Peyer's patch (tissue), 4 donors: ENCODE data around the gene TDO2. TPM values are rescaled to one million over a fixed set of nuclear protein-coding genes. Genes with fewer than 3 reads are reported as not detected.

Experiments used
- DNase-seq, 3 donors: peaks; one replicate each; pipeline ENCODE4 v3.0.0-alpha.2; 2017 to 2019
- H3K27ac ChIP-seq, 4 donors: fragments of 200-600 bp; sonication (generic); one replicate each; pipeline ENCODE4 v1.5.1; 2016 to 2019
- H3K27me3 ChIP-seq, 2 donors: fragments of 200-600 bp; sonication (generic); one replicate each; pipeline ENCODE4 v1.5.1; 2019
- H3K36me3 ChIP-seq, 3 donors: fragments of 200-600 bp; sonication (generic); one replicate each; pipeline ENCODE4 v1.5.1; 2016 to 2019
- H3K4me1 ChIP-seq, 4 donors: fragments of 200-600 bp; sonication (generic); one replicate each; pipeline ENCODE4 v1.5.1; 2016 to 2019
- H3K4me3 ChIP-seq, 4 donors: fragments of 200-600 bp; sonication (generic); 1 replicate in 3 of 4; 2 replicates in 1 of 4; pipeline ENCODE4 v1.5.1; 2016 to 2019; ENCODE audit warnings: mild to moderate bottlenecking in 1 of 4
- H3K9me3 ChIP-seq, 4 donors: fragments of 200-600 bp; sonication (generic); one replicate each; pipeline ENCODE4 v1.5.1; 2016 to 2019; ENCODE audit warnings: mild to moderate bottlenecking in 1 of 4
- CTCF ChIP-seq, 6 experiments: fragments of 450-650 bp in 4 of 6; fragments of 200-600 bp in 2 of 6; sonication (generic) in 1 of 6; IDR thresholded peaks; one replicate each; pipeline ENCODE4 v1.5.1; 2017 to 2019; ENCODE audit warnings: antibody characterized with exemption in 6 of 6, mild to moderate bottlenecking in 3 of 6, moderate library complexity in 1 of 6
- POLR2A ChIP-seq, 2 donors: fragments of 450-650 bp; IDR thresholded peaks; one replicate each; pipeline ENCODE4 v1.5.1; 2017; ENCODE audit warnings: antibody characterized with exemption in 2 of 2, mild to moderate bottlenecking in 2 of 2, moderate library complexity in 2 of 2
- total RNA-seq, 4 donors: library from RNA; depleted of rRNA; stranded (reverse); fragments of >200 nt; gene quantifications; one replicate each; pipeline ENCODE4 v1.1.0, GENCODE V29; 2016

The TDO2 gene
- total RNA-seq, 4 donors from 2014 or later, result 5.0 TPM; not detected in 3

DNA sequence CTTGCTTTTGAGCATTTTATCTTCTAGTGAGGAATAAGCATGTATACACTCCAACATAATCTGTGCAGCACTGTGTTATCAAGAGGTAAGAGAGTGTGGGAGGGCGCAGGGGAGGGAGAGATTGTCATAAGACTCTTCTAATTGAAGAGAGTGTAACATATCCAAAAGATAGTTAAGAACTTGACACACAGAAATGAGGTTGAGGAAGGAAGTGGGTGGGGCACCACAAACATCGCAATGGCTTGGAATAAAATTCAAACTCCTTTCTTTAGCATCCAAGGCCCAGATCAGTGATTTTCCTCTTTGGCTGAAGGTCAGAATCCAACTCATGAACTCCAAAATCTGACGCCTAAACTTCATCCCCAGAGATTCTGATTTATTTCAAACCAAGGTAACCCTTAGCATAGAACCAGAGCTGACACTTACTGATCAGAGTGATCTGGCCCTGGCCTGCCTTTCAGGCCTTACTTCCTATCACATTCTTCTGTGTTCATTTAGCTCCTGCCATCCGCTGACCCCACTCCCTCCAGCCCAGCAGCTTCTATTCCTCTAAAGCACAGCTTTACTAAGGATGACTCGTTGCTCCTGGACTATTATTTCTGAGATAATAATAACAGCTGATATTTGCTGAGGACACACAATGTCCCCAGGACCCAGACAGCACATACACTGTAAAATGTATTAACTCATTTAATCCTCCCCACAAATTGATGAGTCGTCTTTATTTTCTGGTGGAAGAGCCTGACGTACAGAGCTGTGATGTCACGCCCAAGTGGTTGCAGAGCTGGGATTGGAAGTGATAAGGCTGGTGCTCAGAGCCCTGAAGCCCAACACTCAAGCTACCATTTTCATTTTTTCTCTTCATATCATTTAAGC lies 60.8 kb downstream of the TDO2 start:
- no peak overlapping the region for H3K4me3 ChIP-seq
- no peak for DNase-seq
- H3K27ac ChIP-seq, result no peak overlapping the region
- H3K27me3 ChIP-seq, result no peaks in the 10 kb centered on the region
- no peaks in the 10 kb centered on the region for H3K9me3 ChIP-seq
- TF ChIP-seq POLR2A (IDR thresholded peaks at IDR 0.05), result no peak
- TF ChIP-seq CTCF (IDR thresholded peaks at IDR 0.05), result no peak
- no peaks in the 10 kb centered on the region for H3K4me1 ChIP-seq
- no peaks in the 10 kb centered on the region for H3K36me3 ChIP-seq

- H3K27me3 ChIP-seq, result no peaks in the 10 kb centered on the region
- no peak for TF ChIP-seq POLR2A (IDR thresholded peaks at IDR 0.05)
- no peak for TF ChIP-seq CTCF (IDR thresholded peaks at IDR 0.05)
- no peaks in the 10 kb centered on the region for H3K4me1 ChIP-seq
- H3K36me3 ChIP-seq, result no peaks in the 10 kb centered on the region
- no peaks in the 10 kb centered on the region for H3K9me3 ChIP-seq
- no peak overlapping the region for H3K27ac ChIP-seq
- H3K4me3 ChIP-seq, result no peak overlapping the region
- DNase-seq, result no peak
These were observed 62.7 kb downstream of the TDO2 start for GRCh38 chr4:155966171-155966570.

DNA sequence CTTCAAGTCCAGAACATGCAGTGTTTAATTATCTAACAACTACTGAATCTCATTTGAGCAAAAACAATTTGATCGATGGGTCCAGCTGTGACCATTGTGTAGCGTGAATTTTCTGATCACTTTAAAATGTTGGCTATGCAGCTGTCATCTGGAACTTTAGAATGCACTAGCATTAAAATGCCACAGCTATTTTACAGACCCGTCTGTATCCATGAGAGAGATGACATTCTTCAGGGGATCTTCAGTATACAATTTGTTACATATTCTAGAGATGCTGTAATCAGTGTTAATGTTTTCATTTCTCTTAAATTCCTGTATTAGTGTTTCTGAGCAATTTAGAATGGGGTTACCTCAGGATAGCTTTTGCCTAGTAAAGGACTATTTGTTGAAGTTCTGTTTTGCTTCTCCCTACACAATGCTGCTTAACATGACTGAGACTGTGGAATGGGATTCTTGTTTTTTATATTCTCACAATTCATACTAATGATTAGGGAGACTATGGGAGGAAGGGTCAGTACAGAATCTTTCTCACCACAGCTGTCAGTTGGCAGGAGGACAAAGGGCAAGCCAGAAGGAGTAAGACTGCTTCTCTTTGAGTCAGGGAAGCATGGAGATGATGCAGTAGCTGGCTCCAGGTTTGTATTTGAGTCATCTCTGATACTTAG lies 63.4 kb downstream of the TDO2 start:
- DNase-seq, result no peak
- Histone ChIP-seq H3K4me3 (no peak overlapping the region), H3K9me3 (no peaks in the 10 kb centered on the region), H3K27me3 (no peaks in the 10 kb centered on the region), H3K4me1 (no peaks in the 10 kb centered on the region), H3K27ac (no peak overlapping the region), H3K36me3 (no peaks in the 10 kb centered on the region)
- TF ChIP-seq POLR2A (IDR thresholded peaks at IDR 0.05) (no peak), CTCF (IDR thresholded peaks at IDR 0.05) (no peak)

Other genes starting within 250 kb of the TDO2 start
- 10 to 100 TPM in 1 of 4 donors, 1 to 10 TPM in 3; 2.3 to 14.9 (median 7.8) TPM for gene GUCY1A1, start 236.8 kb upstream of the TDO2 start, total RNA-seq
- gene GUCY1B1, start 144.7 kb upstream of the TDO2 start, total RNA-seq, result 1 to 10 TPM; 1.6 to 8.0 (median 5.9) TPM
- not detected for gene ASIC5, start 37.4 kb upstream of the TDO2 start, total RNA-seq
- gene CTSO, start 50.2 kb downstream of the TDO2 start, total RNA-seq, result 10 to 100 TPM in 3 of 4 donors, 1 to 10 TPM in 1; 9.1 to 18.4 (median 12.7) TPM